ENCODE results near the gene ZNF750. TPM values are rescaled to one million over a fixed set of nuclear protein-coding genes. Genes with fewer than 3 reads are reported as not detected.

Gene ZNF750
- total and polyA plus RNA-seq, 2 of the 13 experiments (the other 11 are each of a cell fraction or from before 2014, with no cell fraction given) = not detected

DNA sequence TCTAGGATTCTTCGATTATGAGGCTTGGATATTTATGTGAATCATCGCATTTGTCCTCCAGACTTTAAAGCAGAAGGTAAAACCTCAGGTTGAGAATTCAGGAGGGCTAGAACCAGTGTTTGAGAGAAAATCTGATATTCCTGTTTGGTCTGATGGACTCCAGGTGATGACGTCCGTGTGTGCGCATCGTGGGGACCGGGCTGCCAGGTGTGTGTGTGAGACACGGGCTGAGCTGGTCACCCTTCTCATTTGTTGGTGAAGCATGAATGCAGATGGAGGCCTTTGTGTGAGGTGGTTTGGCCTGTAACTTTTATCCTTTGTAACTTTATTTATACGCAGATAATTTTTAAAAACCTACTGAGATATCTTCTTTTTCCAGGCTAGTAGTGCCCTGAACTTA is 42.8 kb downstream of the ZNF750 start (continued):
- TF ChIP-seq, protein P1, sequence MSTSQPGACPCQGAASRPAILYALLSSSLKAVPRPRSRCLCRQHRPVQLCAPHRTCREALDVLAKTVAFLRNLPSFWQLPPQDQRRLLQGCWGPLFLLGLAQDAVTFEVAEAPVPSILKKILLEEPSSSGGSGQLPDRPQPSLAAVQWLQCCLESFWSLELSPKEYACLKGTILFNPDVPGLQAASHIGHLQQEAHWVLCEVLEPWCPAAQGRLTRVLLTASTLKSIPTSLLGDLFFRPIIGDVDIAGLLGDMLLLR (CRISPR knock-in tag; IDR thresholded peaks at IDR 0.05) = no peak
- no peak for TF ChIP-seq ARNT2 (CRISPR knock-in tag; IDR thresholded peaks at IDR 0.05; ENCODE audit: low read depth)
- no peak for TF ChIP-seq ZNF839 (CRISPR knock-in tag; IDR thresholded peaks at IDR 0.05; ENCODE audit: borderline replicate concordance)
- no peak for TF ChIP-seq ZNF550 (CRISPR knock-in tag; IDR thresholded peaks at IDR 0.05; ENCODE audit: borderline replicate concordance)
- TF ChIP-seq ZNF430 (CRISPR knock-in tag; IDR thresholded peaks at IDR 0.05) = no peak

GRCh38 chr17:82795615-82796014 is 44.2 kb downstream of the ZNF750 start:
- no peak overlapping the region for H2AFZ ChIP-seq (ENCODE audit: low read length)
- intact Hi-C loops (cut with micrococcal nuclease; ENCODE audit: unreplicated experiment) (no loop called here), in situ Hi-C loops (cut with HindIII; ENCODE audit: extremely low pct_ligation_motif_present, low pct_unique_long_range_greater_than_20kb) (no loop called here)
- DNase-seq (ENCODE audit: low spot score) (no peak), ATAC-seq (no peak), FAIRE-seq (no peak)
- peaks cover 15 to 37% of the 10 kb centered on the region in 2 experiments for H3K36me3 ChIP-seq (replicated peaks in 1 of 2; ENCODE audit: control insufficient read depth in 1 of 2, insufficient read depth in 2 of 2, low read length in 2 of 2)
- ChIA-PET POLR2A (no interaction called here), CTCF (ENCODE audit: low intra/inter-chr PET ratio, low total read pairs) (no interaction called here)
- TF ChIP-seq GTF3A (CRISPR knock-in tag; conservative IDR thresholded peaks at IDR 0.05) (no peak), TRIM24 (CRISPR knock-in tag; IDR thresholded peaks at IDR 0.05) (no peak), HDAC1 (CRISPR knock-in tag; IDR thresholded peaks at IDR 0.05) (no peak), SNAPC5 (CRISPR knock-in tag; IDR thresholded peaks at IDR 0.05; ENCODE audit: borderline replicate concordance) (no peak), PTBP1 (IDR thresholded peaks at IDR 0.05; ENCODE audit: low read depth, low read length, poor library complexity, severe bottlenecking) (no peak), MBNL3 (CRISPR knock-in tag; conservative IDR thresholded peaks at IDR 0.05) (no peak), NFE2 (CRISPR knock-in tag; IDR thresholded peaks at IDR 0.05) (no peak), ADNP (CRISPR knock-in tag; IDR thresholded peaks at IDR 0.05) (no peak), ZNF644 (CRISPR knock-in tag; IDR thresholded peaks at IDR 0.05; ENCODE audit: low read depth) (no peak), HNRNPLL (IDR thresholded peaks at IDR 0.05; ENCODE audit: low read depth, low read length, poor library complexity, severe bottlenecking) (no peak), RELA (CRISPR knock-in tag; IDR thresholded peaks at IDR 0.05) (no peak), FOXM1 (CRISPR knock-in tag; IDR thresholded peaks at IDR 0.05) (no peak), TBP (CRISPR knock-in tag; IDR thresholded peaks at IDR 0.05) (no peak), ZNF124 (CRISPR knock-in tag; IDR thresholded peaks at IDR 0.05) (no peak)
- TF ChIP-seq, protein P2, sequence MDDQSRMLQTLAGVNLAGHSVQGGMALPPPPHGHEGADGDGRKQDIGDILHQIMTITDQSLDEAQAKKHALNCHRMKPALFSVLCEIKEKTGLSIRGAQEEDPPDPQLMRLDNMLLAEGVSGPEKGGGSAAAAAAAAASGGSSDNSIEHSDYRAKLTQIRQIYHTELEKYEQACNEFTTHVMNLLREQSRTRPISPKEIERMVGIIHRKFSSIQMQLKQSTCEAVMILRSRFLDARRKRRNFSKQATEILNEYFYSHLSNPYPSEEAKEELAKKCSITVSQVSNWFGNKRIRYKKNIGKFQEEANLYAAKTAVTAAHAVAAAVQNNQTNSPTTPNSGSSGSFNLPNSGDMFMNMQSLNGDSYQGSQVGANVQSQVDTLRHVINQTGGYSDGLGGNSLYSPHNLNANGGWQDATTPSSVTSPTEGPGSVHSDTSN (CRISPR knock-in tag; IDR thresholded peaks at IDR 0.05; ENCODE audit: borderline replicate concordance) = no peak
- TF ChIP-seq, protein P3, sequence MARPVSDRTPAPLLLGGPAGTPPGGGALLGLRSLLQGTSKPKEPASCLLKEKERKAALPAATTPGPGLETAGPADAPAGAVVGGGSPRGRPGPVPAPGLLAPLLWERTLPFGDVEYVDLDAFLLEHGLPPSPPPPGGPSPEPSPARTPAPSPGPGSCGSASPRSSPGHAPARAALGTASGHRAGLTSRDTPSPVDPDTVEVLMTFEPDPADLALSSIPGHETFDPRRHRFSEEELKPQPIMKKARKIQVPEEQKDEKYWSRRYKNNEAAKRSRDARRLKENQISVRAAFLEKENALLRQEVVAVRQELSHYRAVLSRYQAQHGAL (CRISPR knock-in tag; IDR thresholded peaks at IDR 0.05; ENCODE audit: not compliant biosample characterization) = no peak
- H3K9me3 ChIP-seq (ENCODE audit: low read length) = no peaks in the 10 kb centered on the region
- H3K4me2 ChIP-seq (ENCODE audit: low read depth, low read length) = no peak overlapping the region
- no peak overlapping the region for H3K27ac ChIP-seq (ENCODE audit: extremely low read length, insufficient read depth, low read length)
- no peaks in the 10 kb centered on the region for H3K27me3 ChIP-seq (ENCODE audit: control insufficient read depth in 1 of 2, insufficient read depth in 2 of 2, low read length in 2 of 2)
- H3K9ac ChIP-seq (ENCODE audit: insufficient read depth, low read depth, low read length) = no peak overlapping the region
- no peaks in the 10 kb centered on the region for H4K20me1 ChIP-seq (ENCODE audit: insufficient read depth, low read length)
- peaks cover 2% of the 10 kb centered on the region for H3K79me2 ChIP-seq (ENCODE audit: insufficient read depth, low read length)
- 97% methylated on average over 10 of the region's 14 CpGs for WGBS (ENCODE audit: low lambda C conversion rate)
- no peak overlapping the region for H3K4me3 ChIP-seq (replicated peaks in 1 of 3; ENCODE audit: insufficient read depth in 1 of 3, low read depth in 2 of 3, low read length in 3 of 3)
- H3K4me1 ChIP-seq (ENCODE audit: insufficient read depth, low read length) = no peaks in the 10 kb centered on the region
- BruUV-seq (replicated peaks) = no TSS peak
